D341Med (cell line): ENCODE data around the gene URB1.
"Not testable (repeated sequence)": the region's sequence is repeated elsewhere in the genome, so short reads cannot be mapped to it uniquely, and the experiment has no call there.

Experiments used
- DNase-seq: peaks from one replicate; pipeline ENCODE4 v3.0.0; 2012; ENCODE audit warnings: low spot score

URB1 gene

DNA sequence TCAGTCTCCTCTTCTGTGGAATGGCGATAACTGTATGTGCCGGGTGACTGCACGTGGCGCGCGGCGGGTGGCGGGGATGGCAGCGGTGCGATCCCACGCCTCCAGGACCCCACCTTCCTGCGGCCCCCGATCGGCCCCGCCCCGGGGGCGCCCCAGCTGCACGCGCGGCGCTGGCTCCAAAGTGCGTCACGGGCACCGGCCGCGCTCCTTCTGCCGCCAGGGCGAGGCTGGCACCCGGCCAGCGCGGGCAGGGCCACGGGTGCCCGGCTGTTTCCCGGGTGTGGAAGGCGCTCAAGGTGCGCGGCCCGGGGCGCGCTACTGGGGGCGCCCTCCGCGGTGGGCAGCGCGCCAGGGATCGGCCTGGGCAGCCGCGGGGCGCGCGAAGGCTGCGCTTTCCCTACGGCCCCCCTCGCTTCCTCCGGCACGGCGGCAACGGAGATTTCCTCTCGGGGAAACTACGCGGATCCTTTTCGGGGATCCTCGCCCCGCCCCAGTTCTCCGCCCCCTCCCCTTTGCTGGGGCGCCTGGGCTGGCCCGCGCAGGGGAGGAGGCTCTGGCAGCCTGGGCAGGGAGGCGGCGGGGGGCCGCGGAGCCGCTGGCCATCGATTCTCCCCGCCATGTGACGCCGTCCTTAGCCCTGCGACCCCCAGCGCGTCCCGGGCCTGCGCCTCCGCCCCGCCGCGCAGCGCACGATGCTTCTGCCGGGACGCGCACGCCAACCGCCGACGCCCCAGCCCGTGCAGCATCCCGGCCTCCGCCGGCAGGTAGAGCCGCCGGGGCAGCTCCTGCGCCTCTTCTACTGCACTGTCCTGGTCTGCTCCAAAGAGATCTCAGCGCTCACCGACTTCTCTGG, 19.6 kb upstream of the URB1 start, which contains the start of gene EVA1C:
TSS of gene EVA1C (plus strand) at position 545 of the 853 bp plus-strand sequence. CDS start at position 693, 148 bp downstream.
- peak; percentile 75 for DNase-seq

- DNase-seq, result peak; percentile 39
Observed at GRCh38 chr21:32411350-32412161, 18.7 kb upstream of the URB1 start.

GRCh38 chr21:32410916-32411315, 18.1 kb upstream of the URB1 start:
- no peak for DNase-seq

GRCh38 chr21:32410291-32410690, 17.5 kb upstream of the URB1 start:
- DNase-seq, result no peak

DNA sequence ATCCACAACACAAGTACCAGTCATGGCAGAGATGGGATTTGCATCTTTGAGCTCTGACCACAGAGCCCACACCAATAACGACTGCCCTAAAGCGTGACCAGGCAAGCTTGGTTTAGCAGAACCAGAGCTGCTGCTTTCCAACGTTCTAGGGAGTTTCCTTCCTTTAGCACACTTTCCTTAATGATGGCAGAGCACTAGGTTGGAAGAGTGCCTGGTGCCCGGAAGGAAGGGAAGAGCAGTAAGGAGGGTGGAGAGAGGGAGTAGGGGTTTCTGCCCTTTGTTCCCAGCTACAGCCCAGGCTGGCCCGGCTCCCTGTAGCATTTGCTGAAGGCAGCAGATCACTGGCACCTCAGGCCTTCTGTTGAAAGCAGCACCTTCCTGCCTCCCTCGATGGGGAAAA, 13.6 kb upstream of the URB1 start:
- no peak for DNase-seq

DNA sequence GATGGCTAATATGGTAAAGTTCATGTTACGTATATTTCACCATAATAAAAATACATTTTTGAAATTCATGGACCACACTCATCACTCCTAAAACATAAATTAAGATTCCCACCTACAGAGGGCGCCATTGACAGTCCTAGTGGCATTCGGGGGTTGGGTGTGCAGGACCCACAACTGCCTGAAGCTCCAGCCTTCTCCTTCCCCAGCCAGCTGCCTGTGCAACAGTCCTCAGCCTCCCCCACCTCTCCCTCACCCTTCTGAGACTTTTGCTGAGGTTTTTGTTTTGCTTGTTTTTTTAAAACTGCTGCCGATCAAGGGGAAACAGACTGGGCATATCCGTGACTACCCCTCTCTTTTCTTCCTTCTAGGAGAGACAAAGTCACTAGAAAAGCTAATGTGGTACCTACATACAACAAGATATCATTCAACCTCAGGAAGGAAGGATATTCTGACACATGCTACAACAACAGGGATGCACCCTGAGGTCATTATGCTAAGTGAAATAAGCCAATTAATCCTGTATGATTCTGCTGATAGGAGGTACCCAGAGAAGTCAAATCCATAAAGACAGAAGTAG, 10.5 kb upstream of the URB1 start:
- peak; percentile 76 for DNase-seq

DNA sequence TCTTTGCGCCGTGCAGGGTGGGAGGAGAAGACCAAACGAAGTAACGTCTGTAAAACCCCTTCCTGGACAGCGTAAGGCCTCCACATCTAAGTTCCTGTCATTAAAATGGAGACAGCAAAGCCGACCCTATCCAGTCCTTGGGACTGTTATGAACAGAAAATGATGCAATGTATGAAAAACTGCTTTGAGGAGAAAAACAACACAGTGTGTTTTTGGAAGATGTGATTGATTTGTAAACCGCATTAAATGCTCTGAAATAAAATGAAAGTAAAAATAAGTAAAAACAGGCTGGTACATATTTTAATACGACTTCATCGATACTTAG, 827 bp upstream of the URB1 start:
- DNase-seq, result no peak

DNA sequence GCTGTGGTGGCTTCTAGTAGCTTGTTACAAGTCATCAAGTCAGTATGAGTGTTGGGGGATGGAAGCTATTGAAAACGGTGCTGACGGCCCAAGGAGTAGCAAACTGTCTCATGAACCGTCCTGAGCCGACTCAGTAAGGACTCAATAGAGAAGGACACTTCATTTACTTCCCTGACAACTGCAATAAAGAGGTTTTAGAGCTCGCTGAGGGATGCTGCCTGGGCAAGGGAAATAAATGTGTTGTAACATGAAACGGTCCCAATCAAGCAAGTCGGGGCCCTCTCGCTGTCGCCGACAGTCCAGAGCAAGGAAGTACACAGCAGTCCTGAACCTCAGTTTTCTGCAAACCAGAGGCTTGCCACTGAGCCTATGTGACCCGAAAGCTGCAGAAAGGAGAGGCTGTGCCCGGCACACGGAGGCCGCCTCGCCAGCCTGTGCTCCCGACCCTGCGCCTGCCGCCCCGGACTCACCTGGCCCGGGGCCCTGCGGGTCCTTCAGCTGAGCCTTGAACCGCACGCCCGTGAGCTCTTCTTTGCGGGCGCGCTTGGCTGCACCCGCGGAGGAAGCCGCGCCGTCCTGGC, 423 bp downstream of the URB1 start:
- DNase-seq, result no peak

GRCh38 chr21:32391755-32392154, 1.1 kb downstream of the URB1 start:
- no peak for DNase-seq

DNA sequence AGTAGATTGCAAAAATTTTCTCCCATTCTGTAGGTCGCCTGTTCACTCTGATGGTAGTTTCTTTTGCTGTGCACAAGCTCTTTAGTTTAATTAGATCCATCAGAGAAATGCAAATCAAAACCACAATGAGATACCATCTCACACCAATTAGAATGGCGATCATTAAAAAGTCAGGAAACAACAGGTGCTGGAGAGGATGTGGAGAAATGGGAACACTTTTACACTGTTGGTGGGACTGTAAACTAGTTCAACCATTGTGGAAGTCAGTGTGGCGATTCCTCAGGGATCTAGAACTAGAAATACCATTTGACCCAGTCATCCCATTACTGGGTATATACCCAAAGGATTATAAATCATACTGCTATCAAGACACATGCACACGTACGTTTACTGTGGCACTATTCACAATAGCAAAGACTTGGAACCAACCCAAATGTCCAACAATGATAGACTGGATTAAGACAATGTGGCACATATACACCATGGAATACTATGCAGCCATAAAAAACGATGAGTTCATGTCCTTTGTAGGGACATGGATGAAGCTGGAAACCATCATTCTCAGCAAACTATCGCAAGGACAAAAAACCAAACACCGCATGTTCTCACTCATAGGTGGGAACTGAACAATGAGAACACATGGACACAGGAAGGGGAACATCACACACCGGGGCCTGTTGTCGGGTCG, 2.1 kb downstream of the URB1 start:
- DNase-seq, result not testable (repeated sequence)

GRCh38 chr21:32389337-32390015, 3.3 kb downstream of the URB1 start:
- DNase-seq, result no peak

DNA sequence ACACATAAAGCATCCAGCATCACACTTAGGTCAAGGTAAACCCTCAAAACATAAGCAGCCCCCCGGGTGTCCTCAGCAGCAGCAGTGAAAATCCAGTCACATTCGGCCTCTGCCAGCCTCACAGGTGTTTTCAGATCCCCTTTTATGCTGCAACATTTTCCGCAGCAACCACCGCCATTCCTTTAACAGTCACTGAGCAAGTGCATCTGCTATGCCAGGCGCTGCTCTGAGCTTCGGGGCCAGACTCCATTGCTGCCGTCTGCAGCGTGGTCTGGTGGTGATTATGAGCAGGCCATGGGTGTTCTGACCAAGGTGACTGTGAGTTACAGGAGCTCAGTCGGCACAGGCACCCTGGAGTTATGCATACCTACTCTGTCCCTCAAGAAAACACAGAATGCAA, 4.5 kb downstream of the URB1 start:
- DNase-seq, result no peak

DNA sequence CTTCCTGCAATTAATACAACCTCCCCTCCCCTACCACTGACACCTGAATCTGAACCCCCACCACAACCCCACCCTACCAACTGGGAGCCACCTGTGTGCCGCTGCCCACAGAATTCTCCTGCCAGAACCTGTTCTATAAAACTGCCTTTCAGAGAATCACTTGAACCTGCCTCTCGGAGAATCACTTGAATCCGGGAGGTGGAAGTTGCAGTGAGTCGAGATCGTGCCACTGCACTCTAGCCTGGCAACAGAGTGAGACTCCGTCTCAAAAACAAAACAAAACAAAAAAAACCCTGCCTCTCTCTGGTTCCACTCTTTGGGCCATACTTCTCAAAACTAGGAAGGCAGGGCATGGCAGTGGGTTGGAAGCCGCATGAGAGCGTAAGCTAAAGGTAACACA, 5.7 kb downstream of the URB1 start:
- no peak for DNase-seq

- DNase-seq, result no peak
Observed at GRCh38 chr21:32386195-32386870, 6.5 kb downstream of the URB1 start.

- no peak for DNase-seq
Observed at GRCh38 chr21:32383812-32384211, 9.0 kb downstream of the URB1 start.

- no peak for DNase-seq
Observed at GRCh38 chr21:32382108-32382644, 10.6 kb downstream of the URB1 start.

GRCh38 chr21:32381571-32381970, 11.2 kb downstream of the URB1 start:
- DNase-seq, result no peak

DNA sequence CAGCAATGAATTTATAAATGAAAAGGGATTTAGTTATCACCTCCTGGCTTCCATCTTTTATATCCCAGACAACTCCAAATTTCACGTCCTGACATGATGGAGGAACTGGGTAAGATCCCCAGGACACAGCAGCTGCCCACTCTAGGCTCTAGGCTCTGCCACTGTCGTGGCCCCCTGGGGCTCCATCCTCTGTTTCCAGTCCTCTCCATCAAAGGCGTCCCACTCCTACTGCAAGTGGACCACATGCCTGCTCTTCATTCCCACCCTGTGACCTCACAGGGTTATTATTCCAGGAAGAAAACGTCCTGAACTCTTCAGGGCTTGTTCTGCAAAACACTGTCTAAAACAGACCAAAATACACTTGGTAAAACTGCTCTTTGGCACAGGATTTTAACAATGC, 11.9 kb downstream of the URB1 start:
- DNase-seq, result no peak

- no peak for DNase-seq
Observed at GRCh38 chr21:32378956-32379355, 13.9 kb downstream of the URB1 start.

DNA sequence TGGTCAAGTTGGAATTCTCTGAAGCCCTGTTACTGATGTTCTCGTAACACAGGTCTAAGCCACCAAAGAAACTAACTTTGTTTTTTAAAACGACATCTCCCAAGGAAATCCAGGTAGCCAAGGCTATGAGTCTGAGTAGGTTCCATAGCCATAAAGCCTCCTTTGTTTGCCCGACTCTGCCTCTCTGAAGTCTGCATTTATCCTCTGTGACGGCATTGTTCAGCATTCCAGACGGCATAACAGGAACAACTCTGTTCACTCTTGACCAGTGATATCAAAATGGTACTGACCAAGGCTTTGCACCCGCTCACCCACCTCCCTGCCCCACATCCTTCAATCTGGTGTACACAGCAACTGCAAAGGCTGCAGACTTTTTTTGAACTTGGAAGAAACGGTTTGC, 14.8 kb downstream of the URB1 start:
- DNase-seq, result no peak

GRCh38 chr21:32377506-32377905, 15.3 kb downstream of the URB1 start:
- DNase-seq, result no peak
